ENCODE measurements around the gene ID2. TPM values are rescaled to one million over a fixed set of nuclear protein-coding genes. Genes with fewer than 3 reads are reported as not detected.

The ID2 gene
- total RNA-seq, 1 experiment from 2014 or later = 2.1 TPM

- H3K36me3 ChIP-seq (ENCODE audit: control insufficient read depth, insufficient read depth, low read length) = no peaks in the 10 kb centered on the region
- intact Hi-C loops (cut with micrococcal nuclease; ENCODE audit: unreplicated experiment) = no loop called here
- no TSS peak for BruUV-seq (replicated peaks)
- H3K4me3 ChIP-seq (ENCODE audit: low read depth in 2 of 2, low read length in 2 of 2) = no peak overlapping the region
- no peak for ATAC-seq
- H3K27ac ChIP-seq (ENCODE audit: low read length) = no peak overlapping the region
- H3K4me1 ChIP-seq (ENCODE audit: control insufficient read depth, insufficient read depth, low read length) = peaks cover 4% of the 10 kb centered on the region; the same call in 1 of the 2 replicates
- no peaks in the 10 kb centered on the region for H3K9me3 ChIP-seq (ENCODE audit: control insufficient read depth, insufficient read depth, low read depth, low read length)
- no peaks in the 10 kb centered on the region for H3K27me3 ChIP-seq (ENCODE audit: control insufficient read depth, insufficient read depth, low read length)
- POLR2A ChIA-PET = no interaction called here
- DNase-seq (ENCODE audit: low read depth, low spot score) = no peak
- in situ Hi-C loops (cut with HindIII; ENCODE audit: low pct_unique_long_range_greater_than_20kb, low sequenced_read_pairs) = no loop called here
- CTCF ChIA-PET = no interaction called here
- TF ChIP-seq TCF7L2 (IDR thresholded peaks at IDR 0.05; ENCODE audit: low read depth, low read length) = no peak
- no peak for TF ChIP-seq SIN3A (IDR thresholded peaks at IDR 0.05; ENCODE audit: borderline replicate concordance, insufficient read depth, low read depth, low read length)
- no peak for TF ChIP-seq POLR2AphosphoS5 (IDR thresholded peaks at IDR 0.05; ENCODE audit: low read depth, low read length)
- TF ChIP-seq REST (IDR thresholded peaks at IDR 0.05; ENCODE audit: insufficient read depth in 1 of 2, low read depth in 2 of 2, low read length in 1 of 2) = no peak
- TF ChIP-seq CTCF (IDR thresholded peaks at IDR 0.05) = no peak
These were observed 47.2 kb upstream of the ID2 start for GRCh38 chr2:8634466-8635172.

GRCh38 chr2:8636041-8636491, 45.8 kb upstream of the ID2 start:
- CTCF ChIA-PET = no interaction called here
- Histone ChIP-seq H3K4me3 (ENCODE audit: low read depth in 2 of 2, low read length in 2 of 2) (no peak overlapping the region), H3K4me1 (ENCODE audit: control insufficient read depth, insufficient read depth, low read length) (peaks cover 4% of the 10 kb centered on the region; the same call in 1 of the 2 replicates), H3K9me3 (ENCODE audit: control insufficient read depth, insufficient read depth, low read depth, low read length) (no peaks in the 10 kb centered on the region), H3K27ac (ENCODE audit: low read length) (no peak overlapping the region), H3K36me3 (ENCODE audit: control insufficient read depth, insufficient read depth, low read length) (no peaks in the 10 kb centered on the region), H3K27me3 (ENCODE audit: control insufficient read depth, insufficient read depth, low read length) (no peaks in the 10 kb centered on the region)
- no peak for ATAC-seq
- intact Hi-C loops (cut with micrococcal nuclease; ENCODE audit: unreplicated experiment) = no loop called here
- no peak for DNase-seq (ENCODE audit: low read depth, low spot score)
- no peak for TF ChIP-seq POLR2AphosphoS5 (IDR thresholded peaks at IDR 0.05; ENCODE audit: low read depth, low read length)
- no peak for TF ChIP-seq CTCF (IDR thresholded peaks at IDR 0.05)
- BruUV-seq (replicated peaks) = no TSS peak
- in situ Hi-C loops (cut with HindIII; ENCODE audit: low pct_unique_long_range_greater_than_20kb, low sequenced_read_pairs) = no loop called here
- POLR2A ChIA-PET = no interaction called here
